Loucy (cell line): ENCODE measurements around the gene AMFR.

Experiments
- H2AFZ ChIP-seq: fragments of 200-600 bp; sonication (generic); 2 replicates; pipeline ENCODE4 v1.6.0; 2016; ENCODE audit warnings: antibody characterized with exemption, mild to moderate bottlenecking, low read length, moderate library complexity
- H3F3A ChIP-seq: fragments of 200-600 bp; 2 replicates; pipeline ENCODE4 v1.6.0; 2016; ENCODE audit warnings: antibody characterized with exemption, low read depth, mild to moderate bottlenecking
- H3K27me3 ChIP-seq: fragments of 200-600 bp; sonication (generic); 2 replicates; pipeline ENCODE4 v1.6.1; 2014; ENCODE audit warnings: low read length, mild to moderate bottlenecking; ENCODE audit not compliant: insufficient read depth, poor library complexity, severe bottlenecking
- H3K36me3 ChIP-seq: fragments of 200-600 bp; sonication (generic); 2 replicates; pipeline ENCODE4 v1.6.1; 2016; ENCODE audit warnings: low read length; ENCODE audit not compliant: insufficient read depth
- H3K4me1 ChIP-seq: fragments of 200-600 bp; sonication (generic); 2 replicates; pipeline ENCODE4 v1.5.1; 2014; ENCODE audit warnings: low read length, mild to moderate bottlenecking; ENCODE audit not compliant: insufficient read depth, poor library complexity, severe bottlenecking
- H3K4me2 ChIP-seq: fragments of 200-600 bp; sonication (generic); 2 replicates; pipeline ENCODE4 v1.6.0; 2014; ENCODE audit warnings: antibody characterized with exemption, low read length, low read depth, mild to moderate bottlenecking; ENCODE audit not compliant: poor library complexity, severe bottlenecking
- H3K4me3 ChIP-seq: fragments of 200-600 bp; sonication (generic); 2 replicates; pipeline ENCODE4 v1.5.1; 2014; ENCODE audit warnings: low read length, mild to moderate bottlenecking, mixed read lengths; ENCODE audit not compliant: poor library complexity, severe bottlenecking
- H3K79me2 ChIP-seq: fragments of 200-600 bp; sonication (generic); 2 replicates; pipeline ENCODE4 v1.6.1; 2014; ENCODE audit warnings: low read length; ENCODE audit not compliant: insufficient read depth
- H3K9ac ChIP-seq: fragments of 200-600 bp; sonication (generic); 2 replicates; pipeline ENCODE4 v1.6.0; 2014; ENCODE audit warnings: mild to moderate bottlenecking, low read depth, low read length, moderate library complexity; ENCODE audit not compliant: poor library complexity, severe bottlenecking
- H3K9me2 ChIP-seq: fragments of 200-600 bp; sonication (generic); replicated peaks from 2 replicates; pipeline ENCODE4 v1.6.1; 2016; ENCODE audit warnings: low read depth, low read length, mixed read lengths
- H3K9me3 ChIP-seq: fragments of 200-600 bp; sonication (generic); 2 replicates; pipeline ENCODE4 v1.6.1; 2014; ENCODE audit warnings: mild to moderate bottlenecking, antibody characterized with exemption, low read length, low read depth; ENCODE audit not compliant: insufficient read depth
- H4K20me1 ChIP-seq: fragments of 200-600 bp; sonication (generic); 2 replicates; pipeline ENCODE4 v1.6.0; 2014; ENCODE audit warnings: antibody characterized with exemption, low read length, mild to moderate bottlenecking; ENCODE audit not compliant: insufficient read depth, poor library complexity, severe bottlenecking
- EZH2phosphoT487 ChIP-seq: fragments of 200-600 bp; IDR thresholded peaks from 2 replicates; pipeline ENCODE4 v1.6.1; 2018; ENCODE audit warnings: antibody characterized with exemption, mild to moderate bottlenecking, moderate library complexity, borderline replicate concordance
- TF ChIP-seq, protein P1 (sequence below): fragments of 200-600 bp; sonication (generic); conservative IDR thresholded peaks from 2 replicates; pipeline ENCODE4 v1.5.1; 2014; ENCODE audit warnings: mild to moderate bottlenecking, antibody characterized with exemption, low read length

Gene AMFR

GRCh38 chr16:56360117-56361008 is 65.0 kb downstream of the AMFR start:
- no peaks in the 10 kb centered on the region for H3K9me2 ChIP-seq
- H3F3A ChIP-seq, result no peaks in the 10 kb centered on the region
- H3K4me3 ChIP-seq, result no peak overlapping the region
- no peak overlapping the region for H3K4me2 ChIP-seq
- no peak overlapping the region for H2AFZ ChIP-seq
- peaks cover 27% of the 10 kb centered on the region; the same call in 1 of the 2 replicates for H3K36me3 ChIP-seq
- H3K27me3 ChIP-seq, result no peaks in the 10 kb centered on the region
- TF ChIP-seq, protein P1, sequence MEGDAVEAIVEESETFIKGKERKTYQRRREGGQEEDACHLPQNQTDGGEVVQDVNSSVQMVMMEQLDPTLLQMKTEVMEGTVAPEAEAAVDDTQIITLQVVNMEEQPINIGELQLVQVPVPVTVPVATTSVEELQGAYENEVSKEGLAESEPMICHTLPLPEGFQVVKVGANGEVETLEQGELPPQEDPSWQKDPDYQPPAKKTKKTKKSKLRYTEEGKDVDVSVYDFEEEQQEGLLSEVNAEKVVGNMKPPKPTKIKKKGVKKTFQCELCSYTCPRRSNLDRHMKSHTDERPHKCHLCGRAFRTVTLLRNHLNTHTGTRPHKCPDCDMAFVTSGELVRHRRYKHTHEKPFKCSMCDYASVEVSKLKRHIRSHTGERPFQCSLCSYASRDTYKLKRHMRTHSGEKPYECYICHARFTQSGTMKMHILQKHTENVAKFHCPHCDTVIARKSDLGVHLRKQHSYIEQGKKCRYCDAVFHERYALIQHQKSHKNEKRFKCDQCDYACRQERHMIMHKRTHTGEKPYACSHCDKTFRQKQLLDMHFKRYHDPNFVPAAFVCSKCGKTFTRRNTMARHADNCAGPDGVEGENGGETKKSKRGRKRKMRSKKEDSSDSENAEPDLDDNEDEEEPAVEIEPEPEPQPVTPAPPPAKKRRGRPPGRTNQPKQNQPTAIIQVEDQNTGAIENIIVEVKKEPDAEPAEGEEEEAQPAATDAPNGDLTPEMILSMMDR, result no peak
- TF ChIP-seq EZH2phosphoT487, result no peak
- no peaks in the 10 kb centered on the region for H4K20me1 ChIP-seq
- H3K9ac ChIP-seq, result no peak overlapping the region
- no peaks in the 10 kb centered on the region for H3K4me1 ChIP-seq
- H3K79me2 ChIP-seq, result no peaks in the 10 kb centered on the region
- no peaks in the 10 kb centered on the region for H3K9me3 ChIP-seq

DNA sequence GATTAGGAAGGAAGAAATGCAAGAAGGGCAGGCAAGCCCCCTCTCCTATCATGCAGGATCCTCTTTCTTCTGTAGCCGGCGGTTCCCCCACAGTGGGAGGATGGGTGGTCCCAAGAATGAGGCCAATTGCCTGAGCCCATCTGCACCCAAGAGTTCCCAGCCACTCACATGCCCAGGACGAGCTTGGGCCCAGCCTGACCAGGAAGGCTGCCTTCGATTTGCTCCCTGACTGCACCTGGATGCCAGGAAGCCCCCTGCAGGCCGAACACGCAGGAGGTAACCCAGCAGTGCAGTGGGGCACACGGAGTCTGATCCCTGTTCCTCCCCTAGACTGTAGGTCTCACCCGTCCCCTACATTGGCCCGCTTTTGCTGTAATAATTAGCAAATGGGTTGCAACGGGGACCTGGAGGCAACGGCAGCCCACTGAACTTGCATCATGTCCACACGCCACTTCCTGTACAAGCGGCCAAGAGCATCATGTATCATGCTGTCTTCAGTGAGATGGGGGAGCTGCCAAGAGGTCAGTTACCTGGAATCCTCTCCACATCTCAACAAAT is 67.5 kb downstream of the AMFR start:
- Histone ChIP-seq H3F3A (no peaks in the 10 kb centered on the region), H3K4me3 (no peak overlapping the region), H3K27me3 (no peaks in the 10 kb centered on the region), H3K4me1 (no peaks in the 10 kb centered on the region), H4K20me1 (no peaks in the 10 kb centered on the region), H2AFZ (no peak overlapping the region), H3K79me2 (no peaks in the 10 kb centered on the region), H3K4me2 (no peak overlapping the region), H3K9me2 (no peaks in the 10 kb centered on the region), H3K9ac (no peak overlapping the region), H3K36me3 (peaks cover 10% of the 10 kb centered on the region; the same call in 1 of the 2 replicates), H3K9me3 (no peaks in the 10 kb centered on the region)
- TF ChIP-seq, protein P1, result peak; percentile 28
- TF ChIP-seq EZH2phosphoT487, result no peak

- H3K9ac ChIP-seq, result peak overlapping the region; percentile 42
- H3K4me2 ChIP-seq, result peak overlapping the region; percentile 60
Measured at GRCh38 chr16:56357241-56357764, 68.0 kb downstream of the AMFR start.

More at GRCh38 chr16:56357241-56357764, 68.0 kb downstream of the AMFR start:
- no peak overlapping the region for H2AFZ ChIP-seq
- no peaks in the 10 kb centered on the region for H3K27me3 ChIP-seq
- no peaks in the 10 kb centered on the region for H3K9me2 ChIP-seq
- H3K4me1 ChIP-seq, result no peaks in the 10 kb centered on the region
- no peaks in the 10 kb centered on the region for H3K9me3 ChIP-seq
- no peak overlapping the region for H3K4me3 ChIP-seq
- no peaks in the 10 kb centered on the region for H3F3A ChIP-seq
- no peak for TF ChIP-seq EZH2phosphoT487
- TF ChIP-seq, protein P1, result no peak
- H4K20me1 ChIP-seq, result no peaks in the 10 kb centered on the region
- H3K79me2 ChIP-seq, result no peaks in the 10 kb centered on the region
- H3K36me3 ChIP-seq, result peaks cover 4% of the 10 kb centered on the region; the same call in 1 of the 2 replicates
